Suprapubic skin (tissue), 4 donors: ENCODE measurements around the gene CFAP97D1. TPM values are rescaled to one million over a fixed set of nuclear protein-coding genes. Genes with fewer than 3 reads are reported as not detected.

Source experiments
- DNase-seq, 2 donors: peaks; one replicate each; pipeline ENCODE4 v3.0.0-alpha.2; 2019; ENCODE audit warnings: low spot score in 2 of 2
- H3K27ac ChIP-seq: fragments of 200-600 bp; sonication (generic); one replicate; pipeline ENCODE4 v1.5.1; 2019
- H3K27me3 ChIP-seq: fragments of 200-600 bp; sonication (generic); one replicate; pipeline ENCODE4 v1.5.1; 2019
- H3K36me3 ChIP-seq: fragments of 200-600 bp; sonication (generic); one replicate; pipeline ENCODE4 v1.5.1; 2019
- H3K4me1 ChIP-seq: fragments of 200-600 bp; sonication (generic); one replicate; pipeline ENCODE4 v1.5.1; 2019
- H3K4me3 ChIP-seq: fragments of 200-600 bp; sonication (generic); one replicate; pipeline ENCODE4 v1.5.1; 2019; ENCODE audit warnings: mild to moderate bottlenecking
- H3K9me3 ChIP-seq: fragments of 200-600 bp; sonication (generic); one replicate; pipeline ENCODE4 v1.5.1; 2019
- EP300 ChIP-seq: sonication (generic); formaldehyde crosslinking; IDR thresholded peaks from one replicate; pipeline ENCODE4 v1.6.1; 2017; ENCODE audit warnings: antibody characterized with exemption
- POLR2A ChIP-seq, 2 donors: fragments of 450-650 bp; IDR thresholded peaks; one replicate each; pipeline ENCODE4 v1.6.1; 2017; ENCODE audit warnings: antibody characterized with exemption in 2 of 2, mild to moderate bottlenecking in 2 of 2, moderate library complexity in 2 of 2
- POLR2AphosphoS5 ChIP-seq, 3 donors: sonication (generic); formaldehyde crosslinking; IDR thresholded peaks; one replicate each; pipeline ENCODE4 v1.6.1; 2017; ENCODE audit warnings: antibody characterized with exemption in 3 of 3
- WGBS: methylation state at CpG from one replicate; pipeline ENCODE4 v1.1.5; 2018; 5-methylcytosine and 5-hydroxymethylcytosine counted together
- total RNA-seq, 4 donors: library from RNA; depleted of rRNA; stranded (reverse); fragments of >200 nt; gene quantifications; one replicate each; pipeline ENCODE4 v1.1.0, GENCODE V29; 2016
- TF ChIP-seq, protein P1 (sequence below), 2 donors: fragments of 200-600 bp in 1 of 2; fragments of 450-650 bp in 1 of 2; sonication (generic) in 1 of 2; IDR thresholded peaks; one replicate each; pipeline ENCODE4 v1.5.1; 2016 to 2019; ENCODE audit warnings: antibody characterized with exemption in 2 of 2, mild to moderate bottlenecking in 1 of 2, moderate library complexity in 1 of 2

Gene CFAP97D1
- total RNA-seq, 4 donors from 2014 or later = 0.10 to 0.48 (median 0.13) TPM; not detected in 1

DNA sequence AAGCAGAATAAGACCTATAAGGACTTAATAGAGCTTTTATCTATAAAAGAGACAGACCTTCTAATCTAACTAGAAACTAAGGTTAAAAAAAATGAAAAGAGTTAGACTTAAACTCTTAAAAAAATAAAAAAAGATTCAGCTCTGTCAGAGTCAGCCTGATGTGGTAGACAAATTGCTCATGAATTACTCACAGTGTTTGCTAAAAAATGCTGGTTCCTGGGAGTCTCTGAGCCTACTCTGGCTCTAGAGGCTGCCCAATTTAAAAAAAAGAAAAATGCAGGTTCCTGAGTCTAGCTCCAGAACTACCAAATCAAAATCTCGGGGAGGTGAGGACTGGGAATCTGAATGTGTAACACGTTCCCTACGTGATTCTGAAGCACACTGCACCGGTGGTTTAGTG lies 39.7 kb upstream of the CFAP97D1 start:
- H3K4me1 ChIP-seq = peaks cover 7% of the 10 kb centered on the region
- no peak overlapping the region for H3K4me3 ChIP-seq
- H3K27ac ChIP-seq = no peak overlapping the region
- no peaks in the 10 kb centered on the region for H3K9me3 ChIP-seq
- TF ChIP-seq, protein P1, sequence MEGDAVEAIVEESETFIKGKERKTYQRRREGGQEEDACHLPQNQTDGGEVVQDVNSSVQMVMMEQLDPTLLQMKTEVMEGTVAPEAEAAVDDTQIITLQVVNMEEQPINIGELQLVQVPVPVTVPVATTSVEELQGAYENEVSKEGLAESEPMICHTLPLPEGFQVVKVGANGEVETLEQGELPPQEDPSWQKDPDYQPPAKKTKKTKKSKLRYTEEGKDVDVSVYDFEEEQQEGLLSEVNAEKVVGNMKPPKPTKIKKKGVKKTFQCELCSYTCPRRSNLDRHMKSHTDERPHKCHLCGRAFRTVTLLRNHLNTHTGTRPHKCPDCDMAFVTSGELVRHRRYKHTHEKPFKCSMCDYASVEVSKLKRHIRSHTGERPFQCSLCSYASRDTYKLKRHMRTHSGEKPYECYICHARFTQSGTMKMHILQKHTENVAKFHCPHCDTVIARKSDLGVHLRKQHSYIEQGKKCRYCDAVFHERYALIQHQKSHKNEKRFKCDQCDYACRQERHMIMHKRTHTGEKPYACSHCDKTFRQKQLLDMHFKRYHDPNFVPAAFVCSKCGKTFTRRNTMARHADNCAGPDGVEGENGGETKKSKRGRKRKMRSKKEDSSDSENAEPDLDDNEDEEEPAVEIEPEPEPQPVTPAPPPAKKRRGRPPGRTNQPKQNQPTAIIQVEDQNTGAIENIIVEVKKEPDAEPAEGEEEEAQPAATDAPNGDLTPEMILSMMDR (IDR thresholded peaks at IDR 0.05) = no peak
- TF ChIP-seq EP300 = no peak
- no peak for TF ChIP-seq POLR2A (IDR thresholded peaks at IDR 0.05)
- TF ChIP-seq POLR2AphosphoS5 (IDR thresholded peaks at IDR 0.05) = no peak
- H3K27me3 ChIP-seq = peaks cover 5% of the 10 kb centered on the region
- WGBS = 94% methylated on average over 4 of the region's 4 CpGs
- H3K36me3 ChIP-seq = no peaks in the 10 kb centered on the region
- DNase-seq = no peak

DNA sequence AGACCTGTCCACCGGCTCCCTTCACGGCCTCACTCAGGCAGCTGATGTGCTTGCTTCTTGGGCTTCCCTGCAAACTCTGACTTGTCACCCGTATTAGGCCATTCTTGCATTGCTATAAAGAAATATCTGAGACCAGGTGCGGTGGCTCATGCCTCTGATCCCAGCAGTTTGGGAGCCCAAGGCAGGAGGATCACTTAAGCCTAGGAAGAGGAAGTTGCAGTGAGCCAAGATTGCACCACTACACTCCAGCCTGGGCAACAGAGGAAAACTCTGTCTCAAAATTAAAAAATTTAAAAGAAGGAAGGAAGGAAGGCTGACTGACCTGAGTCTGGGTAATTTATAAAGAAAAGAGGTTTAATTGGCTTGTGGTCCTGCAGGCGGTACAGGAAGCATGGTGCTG lies 38.6 kb upstream of the CFAP97D1 start:
- 79% methylated on average over 5 of the region's 5 CpGs for WGBS
- DNase-seq = no peak
- Histone ChIP-seq H3K36me3 (no peaks in the 10 kb centered on the region), H3K4me1 (peaks cover 11% of the 10 kb centered on the region), H3K27me3 (peaks cover 5% of the 10 kb centered on the region), H3K9me3 (no peaks in the 10 kb centered on the region), H3K4me3 (no peak overlapping the region), H3K27ac (no peak overlapping the region)
- TF ChIP-seq EP300 (no peak), POLR2A (IDR thresholded peaks at IDR 0.05) (no peak), POLR2AphosphoS5 (IDR thresholded peaks at IDR 0.05) (no peak)
- TF ChIP-seq, protein P1 (IDR thresholded peaks at IDR 0.05) = no peak

GRCh38 chr17:43745541-43745940 lies 34.7 kb upstream of the CFAP97D1 start:
- Histone ChIP-seq H3K9me3 (no peaks in the 10 kb centered on the region), H3K4me3 (no peak overlapping the region)
- WGBS = 47% methylated on average over 6 of the region's 6 CpGs

GRCh38 chr17:43750153-43750552 lies 30.1 kb upstream of the CFAP97D1 start:
- peaks cover 7% of the 10 kb centered on the region for H3K27me3 ChIP-seq
- no peaks in the 10 kb centered on the region for H3K36me3 ChIP-seq
- WGBS = 37% methylated on average over 5 of the region's 5 CpGs
- DNase-seq = no peak
- no peaks in the 10 kb centered on the region for H3K9me3 ChIP-seq
- H3K4me1 ChIP-seq = peaks cover 22% of the 10 kb centered on the region
- no peak overlapping the region for H3K4me3 ChIP-seq
- no peak for TF ChIP-seq POLR2AphosphoS5 (IDR thresholded peaks at IDR 0.05)
- TF ChIP-seq EP300 = no peak
- TF ChIP-seq POLR2A (IDR thresholded peaks at IDR 0.05) = no peak
- TF ChIP-seq, protein P1 (IDR thresholded peaks at IDR 0.05) = no peak
- no peak overlapping the region for H3K27ac ChIP-seq

More at GRCh38 chr17:43745541-43745940, 34.7 kb upstream of the CFAP97D1 start:
- peaks cover 23% of the 10 kb centered on the region for H3K4me1 ChIP-seq
- H3K36me3 ChIP-seq = no peaks in the 10 kb centered on the region
- TF ChIP-seq POLR2AphosphoS5 (IDR thresholded peaks at IDR 0.05) (no peak), POLR2A (IDR thresholded peaks at IDR 0.05) (no peak), EP300 (no peak)
- TF ChIP-seq, protein P1 (IDR thresholded peaks at IDR 0.05) = no peak
- DNase-seq = no peak
- no peak overlapping the region for H3K27ac ChIP-seq
- peaks cover 5% of the 10 kb centered on the region for H3K27me3 ChIP-seq

- no peaks in the 10 kb centered on the region for H3K36me3 ChIP-seq
- H3K4me1 ChIP-seq = peaks cover 21% of the 10 kb centered on the region
- H3K27ac ChIP-seq = no peak overlapping the region
- no peak overlapping the region for H3K4me3 ChIP-seq
- no peak for DNase-seq
- TF ChIP-seq POLR2A (IDR thresholded peaks at IDR 0.05) = no peak
- no peak for TF ChIP-seq POLR2AphosphoS5 (IDR thresholded peaks at IDR 0.05)
- TF ChIP-seq, protein P1 (IDR thresholded peaks at IDR 0.05) = no peak
- TF ChIP-seq EP300 = no peak
- 67% methylated on average over 5 of the region's 5 CpGs for WGBS
- H3K27me3 ChIP-seq = peaks cover 39% of the 10 kb centered on the region
- no peaks in the 10 kb centered on the region for H3K9me3 ChIP-seq
Measured at GRCh38 chr17:43753493-43754129, 26.6 kb upstream of the CFAP97D1 start.
